Dendritic cell treated with granulocyte-macrophage colony-stimulating factor and Interleukin-4, amounts not matched to agents 40 ng/mL and 50 ng/mL, for 4 days (primary cell): ENCODE measurements around the gene CFL1.

Source experiments
- H3K27ac Mint-ChIP-seq: one replicate; pipeline ENCODE4 v1.8.0; 2022; ENCODE audit warnings: mild to moderate bottlenecking, mixed read lengths
- H3K27me3 Mint-ChIP-seq: one replicate; pipeline ENCODE4 v1.8.0; 2022; ENCODE audit warnings: mild to moderate bottlenecking, mixed read lengths
- H3K36me3 Mint-ChIP-seq: one replicate; pipeline ENCODE4 v1.8.0; 2022; ENCODE audit warnings: low read depth, mixed read lengths
- H3K4me1 Mint-ChIP-seq: one replicate; pipeline ENCODE4 v1.8.0; 2022; ENCODE audit warnings: low read depth, mixed read lengths
- H3K4me3 Mint-ChIP-seq: one replicate; pipeline ENCODE4 v1.8.0; 2022; ENCODE audit warnings: mild to moderate bottlenecking, moderate library complexity, mixed read lengths
- H3K9me3 Mint-ChIP-seq: one replicate; pipeline ENCODE4 v1.8.0; 2022; ENCODE audit warnings: mixed read lengths
- intact Hi-C: fragments of 100-400 bp; cut with micrococcal nuclease; formaldehyde crosslinking; loops from one replicate; pipeline ENCODE4 v1.15.0; 2022

The CFL1 gene

DNA sequence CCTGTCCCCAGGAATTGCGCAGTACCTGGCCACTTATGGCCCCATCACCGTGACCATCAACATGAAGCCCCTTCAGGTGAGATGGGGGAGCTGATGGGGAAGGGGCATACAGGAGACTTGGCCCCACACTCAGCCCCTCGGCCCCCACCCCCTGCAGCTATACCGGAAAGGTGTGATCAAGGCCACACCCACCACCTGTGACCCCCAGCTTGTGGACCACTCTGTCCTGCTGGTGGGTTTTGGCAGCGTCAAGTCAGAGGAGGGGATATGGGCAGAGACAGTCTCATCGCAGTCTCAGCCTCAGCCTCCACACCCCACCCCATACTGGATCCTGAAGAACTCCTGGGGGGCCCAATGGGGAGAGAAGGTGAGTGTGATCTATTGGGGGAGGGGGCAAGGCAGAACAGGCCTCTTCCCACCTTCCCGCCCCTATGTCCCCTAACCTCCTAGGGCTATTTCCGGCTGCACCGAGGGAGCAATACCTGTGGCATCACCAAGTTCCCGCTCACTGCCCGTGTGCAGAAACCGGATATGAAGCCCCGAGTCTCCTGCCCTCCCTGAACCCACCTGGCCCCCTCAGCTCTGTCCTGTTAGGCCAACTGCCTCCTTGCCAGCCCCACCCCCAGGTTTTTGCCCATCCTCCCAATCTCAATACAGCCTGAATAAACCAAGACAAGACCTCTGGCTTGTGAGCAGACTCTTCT is 25.2 kb upstream of the CFL1 start:
- H3K9me3 Mint-ChIP-seq = no peaks in the 10 kb centered on the region
- H3K4me1 Mint-ChIP-seq = peaks cover 75% of the 10 kb centered on the region
- intact Hi-C loops = no loop called here
- peaks cover 3% of the 10 kb centered on the region for H3K27me3 Mint-ChIP-seq
- peaks cover 65% of the 10 kb centered on the region for H3K36me3 Mint-ChIP-seq
- no peak overlapping the region for H3K27ac Mint-ChIP-seq
- no peak overlapping the region for H3K4me3 Mint-ChIP-seq

DNA sequence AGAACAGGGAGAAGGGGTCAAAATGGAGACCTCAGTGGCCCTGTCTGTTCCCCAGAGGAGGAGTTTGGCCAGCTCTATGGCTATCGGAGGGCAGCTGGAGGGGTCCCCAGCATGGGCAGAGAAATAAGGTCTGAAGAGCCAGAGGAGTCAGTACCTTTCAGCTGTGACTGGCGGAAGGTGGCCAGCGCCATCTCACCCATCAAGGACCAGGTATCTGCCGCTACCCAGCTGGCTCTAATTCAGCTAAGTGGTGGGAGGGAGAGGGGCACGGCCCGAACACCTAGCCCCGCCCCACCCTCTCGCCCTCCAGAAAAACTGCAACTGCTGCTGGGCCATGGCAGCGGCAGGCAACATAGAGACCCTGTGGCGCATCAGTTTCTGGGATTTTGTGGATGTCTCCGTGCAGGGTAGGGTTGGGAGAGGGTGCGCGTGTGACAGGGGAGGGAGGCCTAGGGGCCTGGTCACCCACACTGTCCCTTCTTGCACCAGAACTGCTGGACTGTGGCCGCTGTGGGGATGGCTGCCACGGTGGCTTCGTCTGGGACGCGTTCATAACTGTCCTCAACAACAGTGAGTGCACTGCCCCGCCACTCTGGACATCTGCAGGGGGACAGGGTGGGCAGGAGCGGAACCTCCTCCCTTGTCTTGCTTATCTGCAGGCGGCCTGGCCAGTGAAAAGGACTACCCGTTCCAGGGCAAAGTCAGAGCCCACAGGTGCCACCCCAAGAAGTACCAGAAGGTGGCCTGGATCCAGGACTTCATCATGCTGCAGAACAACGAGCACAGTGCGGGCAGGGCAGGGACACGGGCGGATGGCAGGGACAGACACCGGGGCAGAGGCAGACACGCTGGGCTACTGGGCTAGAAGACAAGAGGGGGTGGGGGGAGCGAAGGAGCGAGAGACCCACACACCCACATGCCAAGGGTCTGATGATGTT is 24.4 kb upstream of the CFL1 start:
- Mint-ChIP-seq H3K27me3 (peaks cover 3% of the 10 kb centered on the region), H3K9me3 (no peaks in the 10 kb centered on the region), H3K27ac (no peak overlapping the region), H3K36me3 (peaks cover 58% of the 10 kb centered on the region), H3K4me3 (no peak overlapping the region), H3K4me1 (peaks cover 73% of the 10 kb centered on the region)
- intact Hi-C loops = no loop called here

DNA sequence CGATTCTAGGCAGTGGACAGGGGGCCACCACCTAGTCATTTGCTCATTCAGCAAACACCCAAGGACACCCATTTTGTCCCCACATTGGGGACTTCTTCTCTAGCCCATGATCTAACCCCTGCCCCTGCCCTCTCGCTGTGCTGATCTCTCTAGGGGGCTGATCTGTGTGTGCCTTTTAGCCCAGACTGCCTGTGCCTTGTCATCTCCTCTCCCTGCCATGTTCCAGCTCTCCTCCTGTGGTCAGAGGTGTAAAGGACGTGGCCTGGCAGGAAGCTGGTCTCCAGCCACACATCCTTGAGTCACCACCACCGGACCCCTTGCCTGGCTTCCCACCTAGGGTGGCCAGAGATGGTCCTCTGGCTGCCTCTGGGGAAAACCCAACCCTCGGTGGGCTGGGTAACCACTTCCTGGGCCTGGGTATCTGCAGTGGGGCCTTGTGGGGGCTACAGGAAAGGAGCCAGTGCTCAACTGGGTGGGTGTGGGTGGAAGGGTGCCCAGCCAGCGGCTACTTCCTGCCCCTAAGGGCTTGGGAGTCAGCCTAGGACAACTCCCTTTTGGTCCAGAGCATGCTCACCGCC is 23.0 kb upstream of the CFL1 start:
- H3K9me3 Mint-ChIP-seq = no peaks in the 10 kb centered on the region
- H3K27ac Mint-ChIP-seq = peak overlapping the region; percentile 13
- peaks cover 71% of the 10 kb centered on the region for H3K4me1 Mint-ChIP-seq
- H3K36me3 Mint-ChIP-seq = peaks cover 43% of the 10 kb centered on the region
- H3K27me3 Mint-ChIP-seq = peaks cover 3% of the 10 kb centered on the region
- no peak overlapping the region for H3K4me3 Mint-ChIP-seq
- intact Hi-C loops = no loop called here

DNA sequence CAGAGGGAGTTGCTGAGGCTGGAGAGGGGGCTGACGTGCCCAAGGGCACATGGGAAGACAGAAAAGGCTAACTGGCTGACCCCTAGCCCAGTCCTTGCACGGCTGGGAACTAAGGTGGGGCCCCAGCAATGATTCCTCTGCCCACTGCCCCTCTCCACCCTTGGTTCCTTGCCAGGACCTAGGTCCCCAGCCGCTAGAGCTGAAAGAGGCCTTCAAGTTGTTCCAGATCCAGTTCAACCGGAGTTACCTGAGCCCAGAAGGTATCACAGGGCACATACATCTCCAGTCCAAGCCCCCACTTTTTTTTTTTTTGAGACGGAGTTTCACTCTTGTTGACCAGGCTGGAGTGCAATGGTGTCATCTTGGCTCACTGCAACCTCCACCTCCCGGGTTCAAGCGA is 22.0 kb upstream of the CFL1 start:
- peaks cover 3% of the 10 kb centered on the region for H3K27me3 Mint-ChIP-seq
- H3K36me3 Mint-ChIP-seq = peaks cover 34% of the 10 kb centered on the region
- peaks cover 67% of the 10 kb centered on the region for H3K4me1 Mint-ChIP-seq
- H3K27ac Mint-ChIP-seq = peak overlapping the region; percentile 20
- intact Hi-C loops = no loop called here
- H3K9me3 Mint-ChIP-seq = no peaks in the 10 kb centered on the region
- H3K4me3 Mint-ChIP-seq = no peak overlapping the region

DNA sequence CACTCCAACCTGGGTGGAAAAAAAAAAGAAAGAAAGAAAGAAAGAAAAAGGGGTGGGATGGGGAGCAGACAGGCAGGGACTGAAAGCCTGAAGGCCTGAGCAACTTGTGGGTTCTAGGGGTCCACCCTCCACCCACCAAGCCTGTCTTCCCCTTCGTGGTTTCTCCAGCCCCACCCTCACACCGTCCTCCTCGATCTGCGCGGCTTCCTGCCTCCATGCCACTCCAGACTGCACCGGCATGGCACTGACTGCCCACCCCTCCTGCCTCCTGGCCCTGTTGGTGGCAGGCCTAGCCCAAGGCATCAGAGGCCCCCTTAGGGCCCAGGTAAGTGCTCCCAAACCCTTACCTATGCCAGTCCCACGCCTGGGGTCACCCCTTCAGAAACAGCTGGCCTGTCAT is 21.6 kb upstream of the CFL1 start, which contains the start of gene CTSW:
Gene CTSW (plus strand): TSS at position 221 of the 400 bp plus-strand sequence. CDS start 18 bp downstream, at position 239.
- Mint-ChIP-seq H3K36me3 (peaks cover 30% of the 10 kb centered on the region), H3K27ac (peak within 1 kb of the TSS; percentile 20), H3K4me1 (peaks cover 63% of the 10 kb centered on the region), H3K4me3 (peak within 1 kb of the TSS; percentile 51), H3K9me3 (no peaks in the 10 kb centered on the region), H3K27me3 (peaks cover 3% of the 10 kb centered on the region)
- intact Hi-C loops = no loop called here

DNA sequence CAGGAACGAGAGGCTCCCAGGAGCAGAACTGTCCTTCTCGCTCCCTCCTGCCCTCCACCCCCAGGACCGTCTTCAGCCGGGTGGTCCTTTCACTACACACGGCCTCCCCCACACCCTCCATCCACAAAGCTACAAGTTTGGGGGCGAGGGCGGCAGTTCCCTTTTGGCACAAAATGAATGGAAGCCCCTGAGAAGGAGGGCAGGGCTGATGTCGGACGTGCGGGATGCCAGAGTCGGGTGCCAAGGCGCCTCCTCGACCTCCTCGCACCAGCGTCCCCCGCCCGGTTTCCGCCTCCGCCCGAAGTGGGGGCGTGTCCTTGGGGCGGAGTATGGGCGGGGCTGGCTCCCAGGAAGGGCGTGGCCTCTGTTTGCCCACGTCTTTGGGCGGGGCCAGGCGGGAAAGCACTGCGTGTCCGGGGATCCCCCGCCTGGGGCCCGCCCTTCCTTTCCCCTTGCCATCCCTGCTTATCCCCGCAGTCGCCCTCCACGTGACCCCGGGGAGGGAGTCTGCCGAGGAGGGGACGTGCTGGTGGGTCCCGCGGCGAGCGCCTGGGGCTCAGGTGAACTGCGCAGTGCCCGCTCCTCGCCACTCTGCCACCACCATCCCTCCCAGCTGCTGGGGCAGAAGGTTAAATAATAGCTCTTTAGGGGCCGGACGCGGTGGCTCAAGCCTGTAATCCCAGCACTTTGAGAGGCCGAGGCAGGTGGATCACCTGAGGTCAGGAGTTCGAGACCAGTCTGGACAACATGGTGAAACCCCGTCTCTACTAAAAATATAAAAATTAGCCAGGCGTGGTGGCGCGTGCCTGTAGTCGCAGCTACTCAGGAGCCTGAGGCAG is 15.6 kb upstream of the CFL1 start:
- peaks cover 59% of the 10 kb centered on the region for H3K4me1 Mint-ChIP-seq
- H3K27ac Mint-ChIP-seq = peak overlapping the region; percentile 95
- H3K36me3 Mint-ChIP-seq = peaks cover 10% of the 10 kb centered on the region
- no peaks in the 10 kb centered on the region for H3K9me3 Mint-ChIP-seq
- intact Hi-C loops = no loop called here
- peak overlapping the region; percentile 96 for H3K4me3 Mint-ChIP-seq
- H3K27me3 Mint-ChIP-seq = peaks cover 25% of the 10 kb centered on the region

DNA sequence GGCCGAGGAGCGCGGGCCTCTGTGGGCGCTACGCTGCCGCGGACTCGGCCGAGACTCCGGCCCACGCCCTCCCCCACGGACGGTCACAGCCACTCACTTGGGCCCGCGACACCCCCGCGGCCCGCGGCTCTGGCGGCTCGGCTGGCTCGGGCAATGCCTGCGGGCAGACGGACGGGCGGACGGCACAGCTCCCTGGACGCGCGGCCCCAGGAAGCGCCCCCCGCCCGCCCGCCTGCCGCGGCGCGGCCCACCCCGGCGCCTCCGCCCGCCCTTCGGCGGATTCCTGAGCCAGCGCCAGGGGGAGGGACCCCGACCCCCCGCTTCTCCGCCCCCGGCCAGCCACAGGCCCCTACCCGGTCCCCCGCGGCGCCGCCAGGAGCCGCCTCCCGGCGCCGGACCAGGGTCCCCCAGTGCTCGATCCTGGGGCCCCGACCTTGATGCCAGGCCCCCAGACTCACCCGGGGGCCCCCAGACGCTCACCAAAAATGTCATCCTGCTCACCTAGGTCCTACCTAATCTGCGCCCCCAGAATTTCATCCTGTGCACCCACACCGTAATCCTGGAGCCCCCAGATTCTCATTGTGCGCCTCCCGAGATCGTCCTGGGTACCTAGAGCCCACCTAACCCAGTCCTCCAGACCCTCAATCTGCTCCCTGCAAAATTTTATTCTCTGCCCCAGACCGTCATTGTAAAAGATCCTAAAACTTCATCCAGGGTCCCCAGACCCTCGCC is 14.8 kb upstream of the CFL1 start, which contains the start of gene EFEMP2:
Gene EFEMP2 (minus strand): TSS at position 215 of the 732 bp plus-strand sequence. CDS start 446 bp downstream, outside the sequence.
- Mint-ChIP-seq H3K9me3 (no peaks in the 10 kb centered on the region), H3K4me1 (peaks cover 55% of the 10 kb centered on the region), H3K27me3 (peaks cover 25% of the 10 kb centered on the region), H3K4me3 (peak within 1 kb of the TSS; percentile 96), H3K36me3 (peaks cover 18% of the 10 kb centered on the region), H3K27ac (peak within 1 kb of the TSS; percentile 95)
- intact Hi-C loops = no loop called here

DNA sequence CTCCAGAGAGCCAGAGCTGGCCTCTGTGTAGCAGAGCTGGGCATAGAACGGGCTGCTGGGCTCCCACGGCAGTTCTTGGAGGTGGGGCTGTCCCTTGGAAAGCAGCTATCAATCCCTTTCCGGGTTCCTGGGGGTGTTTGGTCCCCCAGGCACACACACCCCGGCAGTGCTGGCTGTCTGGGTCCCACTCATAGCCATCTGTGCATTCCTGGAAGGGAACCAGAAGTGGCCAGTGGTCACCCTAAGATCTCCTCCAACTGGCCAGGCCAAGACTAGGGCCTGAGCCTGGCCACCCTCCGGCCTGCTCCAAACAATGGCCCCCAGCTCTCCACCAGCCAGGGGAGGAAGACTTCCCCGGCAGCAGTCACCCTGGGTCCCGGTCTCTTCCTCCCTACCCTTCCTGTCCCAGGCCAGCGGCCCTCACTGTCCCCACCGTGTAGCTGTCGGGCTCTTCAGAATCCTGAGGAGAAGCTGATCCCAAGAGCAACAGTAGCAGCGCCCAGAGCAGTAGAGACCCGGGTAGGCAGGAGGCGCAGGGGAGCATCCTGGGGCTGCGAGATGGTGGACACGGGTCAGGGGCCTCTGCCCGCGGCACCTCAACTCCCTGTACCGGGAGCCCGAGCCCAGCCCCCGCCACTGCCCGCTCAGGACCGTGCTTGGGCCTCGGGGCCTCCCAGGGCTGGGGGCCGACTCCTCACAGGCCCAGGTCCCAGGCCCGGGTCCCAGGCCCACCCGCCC is 14.0 kb upstream of the CFL1 start:
- Mint-ChIP-seq H3K4me1 (peaks cover 56% of the 10 kb centered on the region), H3K36me3 (peaks cover 26% of the 10 kb centered on the region), H3K9me3 (no peaks in the 10 kb centered on the region), H3K27me3 (peaks cover 25% of the 10 kb centered on the region), H3K27ac (peak overlapping the region; percentile 73), H3K4me3 (peak overlapping the region; percentile 34)
- intact Hi-C loops = no loop called here

DNA sequence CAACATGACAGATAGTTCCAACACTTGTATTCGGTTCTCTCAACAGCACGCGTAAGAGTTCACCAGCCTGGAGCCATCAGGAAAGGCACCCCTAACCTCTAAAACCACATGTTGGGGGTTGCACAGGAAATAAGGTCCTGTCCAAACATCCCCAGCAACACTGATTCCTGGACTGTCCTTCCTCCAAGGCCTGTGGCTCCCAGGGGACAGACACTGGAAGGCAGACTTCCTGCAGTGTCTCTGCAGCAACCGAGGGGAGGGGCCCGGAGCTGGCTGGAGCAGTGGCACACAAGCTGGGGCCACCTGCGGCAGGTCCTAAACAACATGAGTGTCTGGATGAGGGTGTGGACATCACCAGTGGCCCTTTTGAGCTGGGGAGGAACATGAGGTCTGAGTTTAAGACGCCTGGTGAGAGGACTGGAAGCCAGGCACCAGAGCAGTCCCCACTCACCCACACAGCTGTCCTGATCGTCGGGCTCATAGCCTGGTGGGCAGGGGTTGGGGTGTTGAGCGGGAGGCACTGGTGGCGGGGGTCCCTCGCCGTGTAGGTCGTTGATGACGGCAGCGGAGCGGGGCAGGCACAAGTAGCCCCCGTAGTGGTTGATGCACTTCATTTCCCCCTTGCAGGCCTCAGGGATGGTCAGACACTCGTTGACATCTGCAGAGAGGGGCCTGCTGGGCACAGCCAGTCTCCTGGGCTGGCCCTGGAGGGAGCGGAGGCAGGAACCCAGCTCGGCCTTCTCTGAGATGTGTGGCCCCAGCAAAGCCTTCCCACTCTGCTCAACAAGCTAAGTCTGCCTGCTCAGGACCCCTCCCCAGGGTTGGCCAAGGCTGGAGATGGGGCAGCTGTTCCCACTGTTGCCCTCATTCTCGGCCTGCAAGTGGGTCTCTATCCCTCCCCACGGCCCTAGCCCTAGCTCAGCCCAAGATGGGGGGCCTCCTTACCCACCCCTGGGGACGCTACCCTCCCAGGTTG is 13.0 kb upstream of the CFL1 start:
- no peaks in the 10 kb centered on the region for H3K9me3 Mint-ChIP-seq
- H3K36me3 Mint-ChIP-seq = peaks cover 34% of the 10 kb centered on the region
- H3K27ac Mint-ChIP-seq = peak overlapping the region; percentile 73
- intact Hi-C loops = no loop called here
- no peak overlapping the region for H3K4me3 Mint-ChIP-seq
- peaks cover 54% of the 10 kb centered on the region for H3K4me1 Mint-ChIP-seq
- H3K27me3 Mint-ChIP-seq = peaks cover 25% of the 10 kb centered on the region

DNA sequence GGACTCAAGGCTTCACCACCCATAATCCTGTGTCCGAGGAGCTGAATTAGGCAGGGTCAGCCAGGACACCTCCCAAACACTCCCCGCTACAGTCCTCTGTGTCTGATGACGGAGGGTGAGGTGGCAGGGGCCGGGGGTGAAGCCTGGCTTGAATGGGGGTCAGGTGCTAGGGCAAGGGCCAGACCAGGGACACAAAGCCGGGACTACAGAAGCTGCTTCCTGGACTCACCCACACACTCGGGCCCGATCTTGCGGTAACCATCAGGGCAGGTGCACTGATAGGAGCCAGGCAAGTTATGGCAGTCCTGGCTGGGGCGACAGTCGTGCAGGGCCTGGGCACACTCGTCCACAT is 12.3 kb upstream of the CFL1 start:
- Mint-ChIP-seq H3K36me3 (peaks cover 42% of the 10 kb centered on the region), H3K4me1 (peaks cover 58% of the 10 kb centered on the region), H3K27ac (peak overlapping the region; percentile 51), H3K9me3 (no peaks in the 10 kb centered on the region), H3K27me3 (peaks cover 25% of the 10 kb centered on the region), H3K4me3 (no peak overlapping the region)
- intact Hi-C loops = no loop called here

DNA sequence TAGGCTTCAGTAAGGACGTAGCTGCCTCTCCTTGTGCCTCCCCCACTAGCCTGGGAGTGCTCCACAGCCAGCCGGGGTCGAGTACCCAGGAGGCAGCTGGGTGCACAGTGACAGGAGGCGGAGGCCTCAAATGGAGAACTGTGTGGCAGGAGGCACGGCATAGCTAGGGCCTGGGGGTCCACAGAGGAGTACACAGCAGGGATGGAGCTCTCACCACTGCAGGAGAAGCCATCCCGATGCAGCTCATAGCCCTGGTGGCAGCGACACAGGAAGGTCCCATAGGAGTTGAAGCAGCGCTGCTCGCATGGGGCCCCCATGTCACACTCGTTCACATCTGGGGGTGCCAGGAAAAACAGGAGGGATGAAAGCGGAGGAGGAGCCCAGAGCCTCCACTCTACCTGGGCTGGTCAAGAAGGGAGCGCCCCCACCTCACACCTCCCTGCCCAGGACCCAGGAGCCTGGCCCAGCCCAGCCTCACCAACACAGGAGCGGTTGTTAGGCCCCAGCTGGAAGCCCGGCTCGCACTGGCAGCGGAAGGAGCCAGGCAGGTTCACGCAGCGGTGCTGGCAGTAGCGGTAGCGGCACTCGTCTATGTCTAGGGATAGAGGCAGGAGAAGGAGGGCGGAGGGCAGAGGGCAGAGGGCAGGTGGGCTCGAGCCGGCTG is 11.8 kb upstream of the CFL1 start:
- intact Hi-C loops = no loop called here
- peaks cover 63% of the 10 kb centered on the region for H3K4me1 Mint-ChIP-seq
- peaks cover 25% of the 10 kb centered on the region for H3K27me3 Mint-ChIP-seq
- H3K27ac Mint-ChIP-seq = no peak overlapping the region
- no peaks in the 10 kb centered on the region for H3K9me3 Mint-ChIP-seq
- H3K36me3 Mint-ChIP-seq = peaks cover 47% of the 10 kb centered on the region
- H3K4me3 Mint-ChIP-seq = no peak overlapping the region
